ENCODE data around the gene TMEM30A.

Gene TMEM30A

GRCh38 chr6:75211920-75212590, 72.5 kb downstream of the TMEM30A start:
- no peak overlapping the region for H3K4me3 ChIP-seq (ENCODE audit: low read length in 2 of 2)
- no peak overlapping the region for H3K9ac ChIP-seq (ENCODE audit: low read depth in 1 of 2, low read length in 2 of 2)
- no peaks in the 10 kb centered on the region for H3K9me3 ChIP-seq (ENCODE audit: control insufficient read depth in 2 of 2, low read length in 2 of 2)
- H3K36me3 ChIP-seq (ENCODE audit: control insufficient read depth in 2 of 2, insufficient read depth in 2 of 2, low read length in 2 of 2): no peaks in the 10 kb centered on the region
- peak overlapping the region in 1 of 2 donors; percentile 19 for H3K27ac ChIP-seq (ENCODE audit: low read depth in 2 of 2, low read length in 2 of 2)
- H3K27me3 ChIP-seq (ENCODE audit: control insufficient read depth in 2 of 2, insufficient read depth in 2 of 2, low read length in 2 of 2): peaks cover 16 to 17% of the 10 kb centered on the region in 2 donors
- peaks cover 7 to 10% of the 10 kb centered on the region in 2 donors for H3K4me1 ChIP-seq (ENCODE audit: control insufficient read depth in 2 of 2, insufficient read depth in 2 of 2, low read length in 2 of 2)

DNA sequence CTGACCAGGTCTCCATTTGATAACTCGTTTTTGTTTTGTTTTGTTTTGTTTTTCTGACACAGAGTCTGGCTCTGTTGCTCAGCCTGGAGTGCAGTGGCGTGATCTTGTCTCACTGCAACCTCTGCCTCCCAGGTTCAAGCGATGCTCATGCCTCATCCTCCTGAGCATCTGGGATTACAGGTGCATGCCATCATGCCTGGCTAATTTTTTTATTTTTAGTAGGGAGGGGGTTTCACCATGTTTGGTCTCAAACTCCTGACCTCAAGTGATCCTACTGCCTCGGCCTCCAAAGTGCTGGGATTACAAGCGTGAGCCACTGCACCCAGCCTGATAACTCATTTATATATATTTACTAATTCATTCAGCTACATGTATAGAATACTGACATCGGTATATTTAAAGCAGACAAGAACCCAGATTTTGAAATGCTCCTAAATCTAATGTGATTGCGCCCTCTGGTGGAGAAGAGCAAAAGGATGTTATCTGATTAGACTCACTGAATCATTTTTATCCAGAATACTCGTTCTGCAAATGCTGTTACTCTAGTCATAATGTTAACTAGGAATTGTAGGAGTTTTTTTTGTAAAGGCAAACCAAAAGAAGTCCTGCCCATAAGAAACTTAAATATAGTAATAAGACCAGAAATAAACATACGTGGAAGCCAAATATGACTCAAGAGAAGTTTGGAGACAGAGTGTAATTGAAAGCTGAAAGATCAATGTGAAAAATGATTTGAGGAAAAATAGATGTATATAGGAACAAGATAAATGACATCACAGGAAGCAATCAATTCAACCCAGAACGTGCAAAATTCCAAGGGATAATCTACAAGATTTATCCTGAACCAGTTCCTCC, 73.5 kb downstream of the TMEM30A start:
- no peaks in the 10 kb centered on the region for H3K36me3 ChIP-seq (ENCODE audit: control insufficient read depth in 2 of 2, insufficient read depth in 2 of 2, low read length in 2 of 2)
- H3K27ac ChIP-seq (ENCODE audit: low read depth in 2 of 2, low read length in 2 of 2): no peak overlapping the region
- H3K4me1 ChIP-seq (ENCODE audit: control insufficient read depth in 2 of 2, insufficient read depth in 2 of 2, low read length in 2 of 2): peaks cover 11 to 13% of the 10 kb centered on the region in 2 donors
- no peak overlapping the region for H3K9ac ChIP-seq (ENCODE audit: low read depth in 1 of 2, low read length in 2 of 2)
- H3K4me3 ChIP-seq (ENCODE audit: low read length in 2 of 2): no peak overlapping the region
- H3K9me3 ChIP-seq (ENCODE audit: control insufficient read depth in 2 of 2, low read length in 2 of 2): no peaks in the 10 kb centered on the region
- H3K27me3 ChIP-seq (ENCODE audit: control insufficient read depth in 2 of 2, insufficient read depth in 2 of 2, low read length in 2 of 2): peaks cover 25 to 26% of the 10 kb centered on the region in 2 donors

DNA sequence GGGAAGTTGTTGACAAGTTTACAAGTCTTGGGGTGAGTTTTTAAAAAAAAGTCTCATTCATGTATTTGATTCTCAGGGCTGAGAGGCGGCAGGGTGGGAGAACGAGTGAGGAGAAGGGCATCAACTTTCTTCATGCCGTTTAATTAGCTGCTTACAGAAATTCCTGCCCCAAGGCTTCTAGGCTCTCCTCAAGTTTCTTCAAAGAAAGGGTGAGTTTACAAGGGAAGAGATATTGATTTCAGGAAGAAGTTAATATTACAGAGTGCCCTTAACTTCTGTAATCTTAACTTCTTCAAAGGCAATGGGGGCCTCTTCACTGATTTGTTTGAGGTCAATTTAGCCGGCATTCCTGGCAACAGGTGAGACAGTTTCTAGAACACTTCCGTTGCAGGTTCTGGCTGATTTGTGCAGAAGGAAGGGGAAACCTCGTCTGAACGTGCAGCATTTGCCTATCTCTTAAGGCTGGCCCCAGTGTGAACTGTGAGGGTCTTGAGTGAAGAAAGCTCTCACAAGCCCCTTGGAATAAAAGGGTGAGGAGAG, 75.3 kb downstream of the TMEM30A start:
- Histone ChIP-seq H3K4me3 (ENCODE audit: low read length in 2 of 2) (no peak overlapping the region), H3K9me3 (ENCODE audit: control insufficient read depth in 2 of 2, low read length in 2 of 2) (no peaks in the 10 kb centered on the region), H3K27ac (ENCODE audit: low read depth in 2 of 2, low read length in 2 of 2) (no peak overlapping the region), H3K36me3 (ENCODE audit: control insufficient read depth in 2 of 2, insufficient read depth in 2 of 2, low read length in 2 of 2) (no peaks in the 10 kb centered on the region), H3K4me1 (ENCODE audit: control insufficient read depth in 2 of 2, insufficient read depth in 2 of 2, low read length in 2 of 2) (peaks cover 12 to 15% of the 10 kb centered on the region in 2 donors), H3K9ac (ENCODE audit: low read depth in 1 of 2, low read length in 2 of 2) (no peak overlapping the region), H3K27me3 (ENCODE audit: control insufficient read depth in 2 of 2, insufficient read depth in 2 of 2, low read length in 2 of 2) (peaks cover 38 to 42% of the 10 kb centered on the region in 2 donors)

- no peaks in the 10 kb centered on the region for H3K36me3 ChIP-seq (ENCODE audit: control insufficient read depth in 2 of 2, insufficient read depth in 2 of 2, low read length in 2 of 2)
- no peaks in the 10 kb centered on the region for H3K9me3 ChIP-seq (ENCODE audit: control insufficient read depth in 2 of 2, low read length in 2 of 2)
- peak overlapping the region in 1 of 2 donors; percentile 51 for H3K4me3 ChIP-seq (ENCODE audit: low read length in 2 of 2)
- peaks cover 12 to 15% of the 10 kb centered on the region in 2 donors for H3K4me1 ChIP-seq (ENCODE audit: control insufficient read depth in 2 of 2, insufficient read depth in 2 of 2, low read length in 2 of 2)
- H3K27ac ChIP-seq (ENCODE audit: low read depth in 2 of 2, low read length in 2 of 2): no peak overlapping the region
- H3K27me3 ChIP-seq (ENCODE audit: control insufficient read depth in 2 of 2, insufficient read depth in 2 of 2, low read length in 2 of 2): peaks cover 42 to 49% of the 10 kb centered on the region in 2 donors
- peak overlapping the region; percentile 2 to 13 for H3K9ac ChIP-seq (ENCODE audit: low read depth in 1 of 2, low read length in 2 of 2)
These were observed 76.1 kb downstream of the TMEM30A start for GRCh38 chr6:75208298-75209183.

DNA sequence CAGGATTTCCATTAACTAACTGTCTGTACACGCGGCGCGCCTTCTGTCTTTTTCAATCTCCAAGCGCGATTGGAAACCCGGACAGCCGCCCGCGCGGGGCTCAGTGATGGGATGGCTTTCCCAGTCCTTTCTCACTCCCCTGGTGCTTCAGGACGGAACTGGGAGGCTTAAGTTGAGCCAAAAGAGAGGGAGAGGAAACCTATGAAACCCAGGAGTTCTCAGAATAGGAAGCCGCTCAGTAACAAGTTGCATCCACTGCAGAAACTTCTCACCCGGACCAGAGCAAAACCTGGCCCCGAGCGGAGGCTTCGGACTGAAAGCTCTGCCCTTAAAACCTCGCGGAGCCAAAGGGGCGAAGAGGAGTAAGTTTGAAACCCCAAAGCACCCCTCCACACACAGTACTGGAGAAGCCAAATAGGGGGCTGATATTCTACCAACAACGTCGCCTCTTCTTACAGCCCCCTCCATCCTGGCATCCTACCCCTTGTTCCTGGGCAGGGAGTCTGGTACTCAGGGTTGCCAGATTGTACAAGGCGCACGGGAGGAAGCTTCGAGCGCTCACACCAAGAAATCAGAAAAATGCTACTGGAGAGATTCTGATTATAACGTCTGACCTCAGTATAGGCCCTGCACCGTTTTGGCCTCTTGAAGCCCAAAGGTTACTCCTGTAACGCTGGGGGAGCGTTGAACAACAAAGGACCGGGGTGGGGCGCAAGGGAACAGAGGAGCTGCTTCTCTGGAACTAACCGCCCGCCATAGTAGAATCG, 77.8 kb downstream of the TMEM30A start:
- Histone ChIP-seq H3K4me3 (ENCODE audit: low read length in 2 of 2) (peak overlapping the region; percentile 54 to 76), H3K9me3 (ENCODE audit: control insufficient read depth in 2 of 2, low read length in 2 of 2) (no peaks in the 10 kb centered on the region), H3K27ac (ENCODE audit: low read depth in 2 of 2, low read length in 2 of 2) (peak overlapping the region; percentile 32 to 77), H3K36me3 (ENCODE audit: control insufficient read depth in 2 of 2, insufficient read depth in 2 of 2, low read length in 2 of 2) (no peaks in the 10 kb centered on the region), H3K4me1 (ENCODE audit: control insufficient read depth in 2 of 2, insufficient read depth in 2 of 2, low read length in 2 of 2) (peaks cover 12% of the 10 kb centered on the region in 2 donors), H3K9ac (ENCODE audit: low read depth in 1 of 2, low read length in 2 of 2) (peak overlapping the region in 1 of 2 donors; percentile 3), H3K27me3 (ENCODE audit: control insufficient read depth in 2 of 2, insufficient read depth in 2 of 2, low read length in 2 of 2) (peaks cover 54% of the 10 kb centered on the region in 2 donors)

- Histone ChIP-seq H3K36me3 (ENCODE audit: control insufficient read depth in 2 of 2, insufficient read depth in 2 of 2, low read length in 2 of 2) (no peaks in the 10 kb centered on the region), H3K9me3 (ENCODE audit: control insufficient read depth in 2 of 2, low read length in 2 of 2) (no peaks in the 10 kb centered on the region), H3K27me3 (ENCODE audit: control insufficient read depth in 2 of 2, insufficient read depth in 2 of 2, low read length in 2 of 2) (peaks cover 54 to 61% of the 10 kb centered on the region in 2 donors), H3K4me3 (ENCODE audit: low read length in 2 of 2) (peak within 1 kb of the TSS; percentile 54 to 76), H3K4me1 (ENCODE audit: control insufficient read depth in 2 of 2, insufficient read depth in 2 of 2, low read length in 2 of 2) (peaks cover 9 to 12% of the 10 kb centered on the region in 2 donors), H3K9ac (ENCODE audit: low read depth in 1 of 2, low read length in 2 of 2) (peak within 1 kb of the TSS; percentile 30 to 47), H3K27ac (ENCODE audit: low read depth in 2 of 2, low read length in 2 of 2) (peak within 1 kb of the TSS; percentile 65 to 77)
These were observed 78.6 kb downstream of the TMEM30A start, which contains the start of gene COL12A1 for GRCh38 chr6:75205776-75206575. TSS of gene COL12A1 (minus strand) at chr6:75206053. CDS start at chr6:75202792, 3,261 bp downstream.

GRCh38 chr6:75204959-75205775, 79.4 kb downstream of the TMEM30A start:
- Histone ChIP-seq H3K4me1 (ENCODE audit: control insufficient read depth in 2 of 2, insufficient read depth in 2 of 2, low read length in 2 of 2) (peaks cover 9 to 12% of the 10 kb centered on the region in 2 donors), H3K9ac (ENCODE audit: low read depth in 1 of 2, low read length in 2 of 2) (peak overlapping the region; percentile 30 to 47), H3K27me3 (ENCODE audit: control insufficient read depth in 2 of 2, insufficient read depth in 2 of 2, low read length in 2 of 2) (peaks cover 54 to 61% of the 10 kb centered on the region in 2 donors), H3K9me3 (ENCODE audit: control insufficient read depth in 2 of 2, low read length in 2 of 2) (no peaks in the 10 kb centered on the region), H3K4me3 (ENCODE audit: low read length in 2 of 2) (peak overlapping the region; percentile 54 to 76), H3K27ac (ENCODE audit: low read depth in 2 of 2, low read length in 2 of 2) (peak overlapping the region; percentile 65 to 77), H3K36me3 (ENCODE audit: control insufficient read depth in 2 of 2, insufficient read depth in 2 of 2, low read length in 2 of 2) (no peaks in the 10 kb centered on the region)
